HEK293 (cell line): ENCODE measurements around the gene PCBP2.

Experiments
- CTCF ChIA-PET: fragments of 350-600 bp; formaldehyde crosslinking; extraction: SDS; loops from one replicate; lab custom pipeline; 2021; ENCODE audit warnings: antibody characterized with exemption; lab: Yijun Ruan, JAX
- POLR2A ChIA-PET: fragments of 300-600 bp; formaldehyde crosslinking; extraction: SDS; loops from one replicate; lab custom pipeline; 2020; ENCODE audit warnings: antibody characterized with exemption, inconsistent platforms; lab: Yijun Ruan, JAX
- H3K27ac ChIP-seq: fragments of 200-500 bp; sonication (Bioruptor generic); 2 replicates; pipeline ENCODE4 v1.5.1; 2014; ENCODE audit warnings: low read depth, low read length, control low read depth, inconsistent platforms; ENCODE audit errors: extremely low read depth
- H3K36me3 ChIP-seq, 2 experiments: fragments of 200-500 bp in 1 of 2; sonication (Bioruptor generic) in 1 of 2; 1 replicate in 1 of 2; 2 replicates in 1 of 2; pipeline ENCODE4 v1.5.1; 2014 to 2017; ENCODE audit warnings: inconsistent platforms in 2 of 2, low read length in 2 of 2; ENCODE audit not compliant: control insufficient read depth in 2 of 2, insufficient read depth in 1 of 2
- H3K4me1 ChIP-seq: fragments of 200-500 bp; sonication (Bioruptor generic); 2 replicates; pipeline ENCODE4 v1.5.1; 2014; ENCODE audit warnings: mild to moderate bottlenecking, low read length, inconsistent platforms; ENCODE audit not compliant: control insufficient read depth, insufficient read depth
- H3K4me3 ChIP-seq: 2 replicates; pipeline ENCODE4 v1.5.1; 2011; ENCODE audit warnings: low read depth, mild to moderate bottlenecking, control low read depth, low read length, moderate library complexity
- H3K9me3 ChIP-seq: fragments of 200-500 bp; sonication (Bioruptor generic); 2 replicates; pipeline ENCODE4 v1.5.1; 2014; ENCODE audit warnings: low read depth, low read length, inconsistent platforms; ENCODE audit not compliant: control insufficient read depth, insufficient read depth
- BCL11B ChIP-seq: fragments of 450-650 bp; formaldehyde crosslinking; IDR thresholded peaks from 2 replicates; pipeline ENCODE4 v1.5.1; 2016; ENCODE audit warnings: low read depth, missing biosample characterization, missing genetic modification characterization
- ELK4 ChIP-seq: IDR thresholded peaks from 2 replicates; pipeline ENCODE4 v1.6.1; 2011; ENCODE audit warnings: mild to moderate bottlenecking, low read depth, low read length, borderline replicate concordance
- GLIS2 ChIP-seq: fragments of 450-650 bp; formaldehyde crosslinking; IDR thresholded peaks from 2 replicates; pipeline ENCODE4 v1.5.1; 2016; ENCODE audit warnings: missing biosample characterization, missing genetic modification characterization
- PRDM10 ChIP-seq: fragments of 450-650 bp; formaldehyde crosslinking; IDR thresholded peaks from 2 replicates; pipeline ENCODE4 v1.5.1; 2016; ENCODE audit warnings: missing biosample characterization, missing genetic modification characterization
- TRIM28 ChIP-seq: IDR thresholded peaks from 2 replicates; pipeline ENCODE4 v1.6.1; 2011; ENCODE audit warnings: low read length, control low read depth, borderline replicate concordance
- WT1 ChIP-seq: fragments of 450-650 bp; formaldehyde crosslinking; IDR thresholded peaks from 2 replicates; pipeline ENCODE4 v1.5.1; 2016; ENCODE audit warnings: missing biosample characterization, missing genetic modification characterization
- ZBTB21 ChIP-seq: fragments of 450-650 bp; formaldehyde crosslinking; IDR thresholded peaks from 2 replicates; pipeline ENCODE4 v1.5.1; 2017; ENCODE audit warnings: missing biosample characterization, missing genetic modification characterization
- ZFP37 ChIP-seq: fragments of 450-650 bp; formaldehyde crosslinking; IDR thresholded peaks from 2 replicates; pipeline ENCODE4 v1.5.1; 2016; ENCODE audit warnings: missing biosample characterization, missing genetic modification characterization
- ZNF19 ChIP-seq: fragments of 450-650 bp; formaldehyde crosslinking; IDR thresholded peaks from 2 replicates; pipeline ENCODE4; 2016; ENCODE audit warnings: missing biosample characterization, missing genetic modification characterization, low read depth
- ZNF221 ChIP-seq: fragments of 450-650 bp; formaldehyde crosslinking; IDR thresholded peaks from 2 replicates; pipeline ENCODE4 v1.5.1; 2017; ENCODE audit warnings: missing biosample characterization, missing genetic modification characterization, borderline replicate concordance
- ZNF23 ChIP-seq: fragments of 450-650 bp; formaldehyde crosslinking; IDR thresholded peaks from 2 replicates; pipeline ENCODE4 v1.5.1; 2016; ENCODE audit warnings: missing biosample characterization, missing genetic modification characterization, borderline replicate concordance
- ZNF302 ChIP-seq: fragments of 450-650 bp; formaldehyde crosslinking; IDR thresholded peaks from 2 replicates; pipeline ENCODE4 v1.5.1; 2016; ENCODE audit warnings: missing biosample characterization, missing genetic modification characterization, low read depth
- ZNF433 ChIP-seq: fragments of 450-650 bp; formaldehyde crosslinking; IDR thresholded peaks from 2 replicates; pipeline ENCODE4 v1.5.1; 2016; ENCODE audit warnings: missing biosample characterization, missing genetic modification characterization, low read depth
- ZNF473 ChIP-seq: fragments of 450-650 bp; formaldehyde crosslinking; IDR thresholded peaks from 2 replicates; pipeline ENCODE4 v1.5.1; 2017; ENCODE audit warnings: missing biosample characterization, missing genetic modification characterization
- ZNF518A ChIP-seq: fragments of 450-650 bp; formaldehyde crosslinking; conservative IDR thresholded peaks from 2 replicates; pipeline ENCODE4 v1.5.1; 2016; ENCODE audit warnings: low read depth, missing biosample characterization, missing genetic modification characterization
- ZNF530 ChIP-seq: fragments of 450-650 bp; formaldehyde crosslinking; IDR thresholded peaks from 2 replicates; pipeline ENCODE4 v1.5.1; 2016; ENCODE audit warnings: low read depth, missing biosample characterization, missing genetic modification characterization
- ZNF548 ChIP-seq: fragments of 450-650 bp; formaldehyde crosslinking; IDR thresholded peaks from 2 replicates; pipeline ENCODE4 v1.5.1; 2016; ENCODE audit warnings: missing biosample characterization, missing genetic modification characterization
- ZNF610 ChIP-seq: fragments of 450-650 bp; formaldehyde crosslinking; IDR thresholded peaks from 2 replicates; pipeline ENCODE4 v1.5.1; 2016; ENCODE audit warnings: missing biosample characterization, missing genetic modification characterization, borderline replicate concordance
- ZNF76 ChIP-seq: fragments of 450-650 bp; formaldehyde crosslinking; IDR thresholded peaks from 2 replicates; pipeline ENCODE4; 2016; ENCODE audit warnings: low read depth, missing biosample characterization, missing genetic modification characterization, borderline replicate concordance
- ZNF791 ChIP-seq: fragments of 450-650 bp; formaldehyde crosslinking; IDR thresholded peaks from 2 replicates; pipeline ENCODE4 v1.5.1; 2016; ENCODE audit warnings: missing biosample characterization, missing genetic modification characterization
- TF ChIP-seq, protein P1 (sequence below): fragments of 450-650 bp; formaldehyde crosslinking; IDR thresholded peaks from 2 replicates; pipeline ENCODE4 v1.5.1; 2016; ENCODE audit warnings: missing biosample characterization, missing genetic modification characterization
- TF ChIP-seq, protein P2 (sequence below): fragments of 450-650 bp; formaldehyde crosslinking; IDR thresholded peaks from 2 replicates; pipeline ENCODE4 v1.5.1; 2016; ENCODE audit warnings: missing biosample characterization, missing genetic modification characterization, borderline replicate concordance

Gene PCBP2

DNA sequence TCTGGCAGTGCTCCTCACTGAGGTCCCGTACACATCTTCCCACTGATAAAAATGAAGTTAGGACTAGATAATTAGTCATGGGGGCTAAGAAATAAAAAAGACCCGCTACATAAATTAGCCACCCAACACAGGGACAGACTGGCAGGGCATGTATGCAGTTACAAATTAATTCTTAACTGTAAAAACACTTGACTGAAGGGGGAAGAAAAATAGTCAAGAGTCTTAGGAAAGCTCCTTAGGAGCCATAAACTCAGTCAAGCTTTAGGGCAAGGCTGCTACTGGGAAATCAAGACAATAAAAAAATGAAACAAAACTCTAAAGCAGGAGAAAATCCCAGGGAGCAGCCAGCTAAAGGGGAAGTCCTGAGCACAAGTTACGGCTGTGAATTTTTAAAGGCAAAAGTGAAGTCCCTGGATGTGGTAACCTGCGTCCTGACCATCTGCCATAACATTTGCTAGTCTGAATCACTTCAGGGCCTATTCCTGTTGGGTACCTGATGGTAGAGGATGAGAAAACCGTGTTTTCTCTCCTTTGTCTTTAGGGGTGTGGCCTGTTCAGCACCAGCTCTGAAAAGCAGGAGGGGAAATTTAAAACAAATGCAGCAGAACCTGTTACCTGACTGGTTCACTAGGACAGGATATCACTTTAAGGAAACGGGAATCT is 62.9 kb downstream of the PCBP2 start (continued):
- TF ChIP-seq ZNF221 (tag by site-specific recombination) (no peak), ZNF302 (tag by site-specific recombination) (no peak), ELK4 (no peak), TRIM28 (no peak), PRDM10 (tag by site-specific recombination) (no peak)
- TF ChIP-seq, protein P1, sequence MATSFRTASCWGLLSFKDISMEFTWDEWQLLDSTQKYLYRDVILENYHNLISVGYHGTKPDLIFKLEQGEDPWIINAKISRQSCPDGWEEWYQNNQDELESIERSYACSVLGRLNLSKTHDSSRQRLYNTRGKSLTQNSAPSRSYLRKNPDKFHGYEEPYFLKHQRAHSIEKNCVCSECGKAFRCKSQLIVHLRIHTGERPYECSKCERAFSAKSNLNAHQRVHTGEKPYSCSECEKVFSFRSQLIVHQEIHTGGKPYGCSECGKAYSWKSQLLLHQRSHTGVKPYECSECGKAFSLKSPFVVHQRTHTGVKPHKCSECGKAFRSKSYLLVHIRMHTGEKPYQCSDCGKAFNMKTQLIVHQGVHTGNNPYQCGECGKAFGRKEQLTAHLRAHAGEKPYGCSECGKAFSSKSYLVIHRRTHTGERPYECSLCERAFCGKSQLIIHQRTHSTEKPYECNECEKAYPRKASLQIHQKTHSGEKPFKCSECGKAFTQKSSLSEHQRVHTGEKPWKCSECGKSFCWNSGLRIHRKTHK: no peak

GRCh38 chr12:53515291-53515680 is 63.4 kb downstream of the PCBP2 start:
- H3K27ac ChIP-seq: no peak overlapping the region
- no peaks in the 10 kb centered on the region for H3K9me3 ChIP-seq
- no peaks in the 10 kb centered on the region for H3K4me1 ChIP-seq
- H3K4me3 ChIP-seq: no peak overlapping the region
- POLR2A ChIA-PET: interaction anchor here (1.2 kb wide), 1 partner anchor 14 kb away, joined by 3 read pairs; the partner anchor contains the start of gene TARBP2
- CTCF ChIA-PET: interaction anchor here (0.8 kb wide), 1 partner anchor 299 kb away, joined by 3 read pairs; no protein-coding TSS in a partner anchor
- peaks cover 17 to 77% of the 10 kb centered on the region in 2 experiments for H3K36me3 ChIP-seq
- TF ChIP-seq ZNF473 (tag by site-specific recombination) (no peak), ZNF19 (tag by site-specific recombination) (no peak), WT1 (no peak), ZNF433 (tag by site-specific recombination) (no peak), ZNF610 (no peak), BCL11B (no peak), ZBTB21 (tag by site-specific recombination) (no peak), ZFP37 (no peak), ZNF76 (tag by site-specific recombination) (no peak), ZNF548 (no peak), ZNF791 (tag by site-specific recombination) (no peak), ZNF530 (no peak), GLIS2 (tag by site-specific recombination) (no peak), ZNF518A (tag by site-specific recombination) (no peak), ZNF23 (no peak)
- TF ChIP-seq, protein P2, sequence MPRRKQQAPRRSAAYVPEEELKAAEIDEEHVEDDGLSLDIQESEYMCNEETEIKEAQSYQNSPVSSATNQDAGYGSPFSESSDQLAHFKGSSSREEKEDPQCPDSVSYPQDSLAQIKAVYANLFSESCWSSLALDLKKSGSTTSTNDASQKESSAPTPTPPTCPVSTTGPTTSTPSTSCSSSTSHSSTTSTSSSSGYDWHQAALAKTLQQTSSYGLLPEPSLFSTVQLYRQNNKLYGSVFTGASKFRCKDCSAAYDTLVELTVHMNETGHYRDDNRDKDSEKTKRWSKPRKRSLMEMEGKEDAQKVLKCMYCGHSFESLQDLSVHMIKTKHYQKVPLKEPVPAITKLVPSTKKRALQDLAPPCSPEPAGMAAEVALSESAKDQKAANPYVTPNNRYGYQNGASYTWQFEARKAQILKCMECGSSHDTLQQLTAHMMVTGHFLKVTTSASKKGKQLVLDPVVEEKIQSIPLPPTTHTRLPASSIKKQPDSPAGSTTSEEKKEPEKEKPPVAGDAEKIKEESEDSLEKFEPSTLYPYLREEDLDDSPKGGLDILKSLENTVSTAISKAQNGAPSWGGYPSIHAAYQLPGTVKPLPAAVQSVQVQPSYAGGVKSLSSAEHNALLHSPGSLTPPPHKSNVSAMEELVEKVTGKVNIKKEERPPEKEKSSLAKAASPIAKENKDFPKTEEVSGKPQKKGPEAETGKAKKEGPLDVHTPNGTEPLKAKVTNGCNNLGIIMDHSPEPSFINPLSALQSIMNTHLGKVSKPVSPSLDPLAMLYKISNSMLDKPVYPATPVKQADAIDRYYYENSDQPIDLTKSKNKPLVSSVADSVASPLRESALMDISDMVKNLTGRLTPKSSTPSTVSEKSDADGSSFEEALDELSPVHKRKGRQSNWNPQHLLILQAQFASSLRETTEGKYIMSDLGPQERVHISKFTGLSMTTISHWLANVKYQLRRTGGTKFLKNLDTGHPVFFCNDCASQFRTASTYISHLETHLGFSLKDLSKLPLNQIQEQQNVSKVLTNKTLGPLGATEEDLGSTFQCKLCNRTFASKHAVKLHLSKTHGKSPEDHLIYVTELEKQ: no peak
